ENCODE results near the gene KLHL29.

KLHL29 gene

DNA sequence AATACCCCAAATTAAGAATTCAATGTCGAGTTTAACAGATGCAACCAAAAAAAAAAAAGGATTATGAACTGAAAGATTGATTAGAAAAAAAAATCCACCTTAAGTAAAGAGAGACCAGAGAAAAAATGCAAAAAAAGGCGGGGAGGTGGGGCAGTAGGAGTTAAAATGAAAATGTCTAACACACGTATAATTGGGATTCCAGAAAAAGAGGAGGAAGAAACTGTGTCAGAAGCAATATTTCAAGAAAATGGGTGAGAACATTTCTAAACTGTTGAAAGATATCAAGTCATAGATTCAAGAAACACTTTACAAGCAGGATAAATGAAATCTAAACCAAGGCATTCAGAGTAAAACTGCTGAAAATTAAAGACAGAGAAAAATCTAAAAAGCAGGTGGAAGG, 226.9 kb downstream of the KLHL29 start:
- DNase-seq (ENCODE audit: insufficient read length, low spot score) (no peak), FAIRE-seq (no peak)
- no peak for TF ChIP-seq CTCF (IDR thresholded peaks at IDR 0.05; ENCODE audit: insufficient read depth, missing control alignments)

- no peak for FAIRE-seq
- TF ChIP-seq CTCF (IDR thresholded peaks at IDR 0.05; ENCODE audit: insufficient read depth, missing control alignments), result no peak
- no peak for DNase-seq (ENCODE audit: insufficient read length, low spot score)
Observed at GRCh38 chr2:23614701-23615100, 229.7 kb downstream of the KLHL29 start.

GRCh38 chr2:23615216-23616020, 230.4 kb downstream of the KLHL29 start:
- DNase-seq (ENCODE audit: insufficient read length, low spot score), result no peak
- no peak for FAIRE-seq
- no peak for TF ChIP-seq CTCF (IDR thresholded peaks at IDR 0.05; ENCODE audit: insufficient read depth, missing control alignments)

GRCh38 chr2:23616630-23617029, 231.7 kb downstream of the KLHL29 start:
- no peak for DNase-seq (ENCODE audit: insufficient read length, low spot score)
- no peak for FAIRE-seq
- no peak for TF ChIP-seq CTCF (IDR thresholded peaks at IDR 0.05; ENCODE audit: insufficient read depth, missing control alignments)

GRCh38 chr2:23617167-23617810, 232.3 kb downstream of the KLHL29 start:
- no peak for TF ChIP-seq CTCF (IDR thresholded peaks at IDR 0.05; ENCODE audit: insufficient read depth, missing control alignments)
- no peak for DNase-seq (ENCODE audit: insufficient read length, low spot score)
- no peak for FAIRE-seq

- FAIRE-seq (no peak), DNase-seq (ENCODE audit: insufficient read length, low spot score) (no peak)
- TF ChIP-seq CTCF (IDR thresholded peaks at IDR 0.05; ENCODE audit: insufficient read depth, missing control alignments), result no peak
Observed at GRCh38 chr2:23617811-23618215, 232.8 kb downstream of the KLHL29 start.

DNA sequence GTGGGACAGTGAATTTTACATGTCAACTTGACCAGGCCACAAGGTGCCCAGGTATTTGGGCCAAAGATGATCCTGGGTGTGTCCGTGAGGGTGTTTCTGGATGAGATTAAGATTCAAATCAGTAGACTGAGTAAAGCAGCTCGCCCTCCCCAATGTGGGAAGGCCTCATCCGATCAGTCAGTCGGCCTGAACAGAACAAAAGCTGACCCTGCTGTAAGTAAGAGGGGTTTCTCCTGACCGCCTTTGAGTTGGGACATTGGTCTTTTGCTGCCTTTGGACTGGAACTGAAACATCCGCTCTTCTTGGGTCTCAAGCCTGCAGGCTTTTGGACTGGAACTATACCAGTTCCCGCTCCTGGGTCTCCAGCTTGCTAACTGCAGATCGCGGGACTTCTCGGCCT, 233.3 kb downstream of the KLHL29 start:
- no peak for TF ChIP-seq CTCF (IDR thresholded peaks at IDR 0.05; ENCODE audit: insufficient read depth, missing control alignments)
- FAIRE-seq, result no peak
- DNase-seq (ENCODE audit: insufficient read length, low spot score), result no peak

Measured in D721Med (cell line).